Thoracic aorta (tissue), 2 donors: ENCODE data around the gene UBE3B. TPM values are rescaled to one million over a fixed set of nuclear protein-coding genes. Genes with fewer than 3 reads are reported as not detected.

Experiments used
- ATAC-seq: fragments of 150-250 bp; one replicate; pipeline ENCODE4 v1.8.0; 2017; ENCODE audit warnings: low read depth; ENCODE audit not compliant: insufficient number of reproducible peaks, low FRiP score
- DNase-seq: peaks from one replicate; pipeline ENCODE4 v3.0.0-alpha.2; 2020; ENCODE audit warnings: low spot score
- H3K27ac ChIP-seq, 2 donors: fragments of 200-600 bp; sonication (generic); 1 replicate in 1 of 2; 2 replicates in 1 of 2; pipeline ENCODE4 v1.5.1; 2016; ENCODE audit warnings: mild to moderate bottlenecking in 2 of 2, moderate library complexity in 2 of 2
- H3K27me3 ChIP-seq: fragments of 200-600 bp; sonication (generic); replicated peaks from 2 replicates; pipeline ENCODE4 v1.6.0; 2016; ENCODE audit warnings: mild to moderate bottlenecking; ENCODE audit not compliant: insufficient read depth
- H3K36me3 ChIP-seq: fragments of 200-600 bp; sonication (generic); one replicate; pipeline ENCODE4 v1.5.1; 2016
- H3K4me1 ChIP-seq, 2 donors: fragments of 200-600 bp; sonication (generic); 1 replicate in 1 of 2; 2 replicates in 1 of 2; pipeline versions ENCODE4 v1.5.1 to v1.6.0; 2016; ENCODE audit warnings: low read depth in 2 of 2, mild to moderate bottlenecking in 1 of 2; ENCODE audit not compliant: control insufficient read depth in 1 of 2
- H3K4me3 ChIP-seq: fragments of 200-600 bp; sonication (generic); 2 replicates; pipeline ENCODE4 v1.5.1; 2016; ENCODE audit warnings: mild to moderate bottlenecking
- H3K9me3 ChIP-seq: fragments of 200-600 bp; sonication (generic); 2 replicates; pipeline ENCODE4 v1.5.1; 2016
- CTCF ChIP-seq: fragments of 200-600 bp; sonication (generic); IDR thresholded peaks from one replicate; pipeline ENCODE4 v1.5.1; 2019; ENCODE audit warnings: antibody characterized with exemption
- total RNA-seq, 2 donors: library from RNA; depleted of rRNA; stranded (reverse); fragments of >200 nt; gene quantifications; one replicate each; pipeline versions ENCODE4 v1.1.0 to v1.2.3, GENCODE V29; 2016

UBE3B gene
- total RNA-seq, 2 donors from 2014 or later, result 41.4 to 75.3 TPM

- Histone ChIP-seq H3K4me3 (no peak overlapping the region), H3K4me1 (no peaks in the 10 kb centered on the region), H3K9me3 (no peaks in the 10 kb centered on the region), H3K36me3 (peaks cover 72% of the 10 kb centered on the region), H3K27me3 (no peaks in the 10 kb centered on the region), H3K27ac (no peak overlapping the region)
- DNase-seq (no peak), ATAC-seq (no peak)
- no peak for TF ChIP-seq CTCF
Observed at GRCh38 chr12:109491671-109492070, 14.2 kb downstream of the UBE3B start.

- DNase-seq (no peak), ATAC-seq (no peak)
- Histone ChIP-seq H3K4me3 (no peak overlapping the region), H3K27me3 (no peaks in the 10 kb centered on the region), H3K9me3 (no peaks in the 10 kb centered on the region), H3K4me1 (no peaks in the 10 kb centered on the region), H3K36me3 (peaks cover 67% of the 10 kb centered on the region), H3K27ac (no peak overlapping the region)
- TF ChIP-seq CTCF, result no peak
Observed at GRCh38 chr12:109492371-109492770, 14.9 kb downstream of the UBE3B start.

GRCh38 chr12:109493090-109493489, 15.7 kb downstream of the UBE3B start:
- TF ChIP-seq CTCF, result no peak
- Histone ChIP-seq H3K4me1 (no peaks in the 10 kb centered on the region), H3K27me3 (no peaks in the 10 kb centered on the region), H3K4me3 (no peak overlapping the region), H3K36me3 (peaks cover 67% of the 10 kb centered on the region), H3K27ac (no peak overlapping the region), H3K9me3 (no peaks in the 10 kb centered on the region)
- no peak for DNase-seq
- no peak for ATAC-seq

- peaks cover 71% of the 10 kb centered on the region for H3K36me3 ChIP-seq
- H3K27ac ChIP-seq, result no peak overlapping the region
- ATAC-seq, result no peak
Observed at GRCh38 chr12:109493938-109494337, 16.5 kb downstream of the UBE3B start.

GRCh38 chr12:109494348-109494881, 17.0 kb downstream of the UBE3B start:
- Histone ChIP-seq H3K4me3 (no peak overlapping the region), H3K27ac (no peak overlapping the region), H3K27me3 (no peaks in the 10 kb centered on the region), H3K36me3 (peaks cover 70% of the 10 kb centered on the region), H3K9me3 (no peaks in the 10 kb centered on the region), H3K4me1 (no peaks in the 10 kb centered on the region)
- TF ChIP-seq CTCF, result no peak
- no peak for DNase-seq
- no peak for ATAC-seq

More at GRCh38 chr12:109493938-109494337, 16.5 kb downstream of the UBE3B start:
- Histone ChIP-seq H3K27me3 (no peaks in the 10 kb centered on the region), H3K9me3 (no peaks in the 10 kb centered on the region), H3K4me3 (no peak overlapping the region), H3K4me1 (no peaks in the 10 kb centered on the region)
- no peak for DNase-seq
- no peak for TF ChIP-seq CTCF
